Melanocyte of skin (primary cell): ENCODE results near the gene ASB3. TPM values are rescaled to one million over a fixed set of nuclear protein-coding genes. Genes with fewer than 3 reads are reported as not detected.

Experiments
- total RNA-seq, 2 donors: library from RNA; depleted of rRNA; stranded (reverse); fragments of >200 nt; gene quantifications; 2 replicates each; pipeline ENCODE4 v1.2.3, GENCODE V29; 2012

The ASB3 gene, protein sequence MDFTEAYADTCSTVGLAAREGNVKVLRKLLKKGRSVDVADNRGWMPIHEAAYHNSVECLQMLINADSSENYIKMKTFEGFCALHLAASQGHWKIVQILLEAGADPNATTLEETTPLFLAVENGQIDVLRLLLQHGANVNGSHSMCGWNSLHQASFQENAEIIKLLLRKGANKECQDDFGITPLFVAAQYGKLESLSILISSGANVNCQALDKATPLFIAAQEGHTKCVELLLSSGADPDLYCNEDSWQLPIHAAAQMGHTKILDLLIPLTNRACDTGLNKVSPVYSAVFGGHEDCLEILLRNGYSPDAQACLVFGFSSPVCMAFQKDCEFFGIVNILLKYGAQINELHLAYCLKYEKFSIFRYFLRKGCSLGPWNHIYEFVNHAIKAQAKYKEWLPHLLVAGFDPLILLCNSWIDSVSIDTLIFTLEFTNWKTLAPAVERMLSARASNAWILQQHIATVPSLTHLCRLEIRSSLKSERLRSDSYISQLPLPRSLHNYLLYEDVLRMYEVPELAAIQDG
- 10 to 100 TPM; 18.9 to 19.0 TPM for total RNA-seq

DNA sequence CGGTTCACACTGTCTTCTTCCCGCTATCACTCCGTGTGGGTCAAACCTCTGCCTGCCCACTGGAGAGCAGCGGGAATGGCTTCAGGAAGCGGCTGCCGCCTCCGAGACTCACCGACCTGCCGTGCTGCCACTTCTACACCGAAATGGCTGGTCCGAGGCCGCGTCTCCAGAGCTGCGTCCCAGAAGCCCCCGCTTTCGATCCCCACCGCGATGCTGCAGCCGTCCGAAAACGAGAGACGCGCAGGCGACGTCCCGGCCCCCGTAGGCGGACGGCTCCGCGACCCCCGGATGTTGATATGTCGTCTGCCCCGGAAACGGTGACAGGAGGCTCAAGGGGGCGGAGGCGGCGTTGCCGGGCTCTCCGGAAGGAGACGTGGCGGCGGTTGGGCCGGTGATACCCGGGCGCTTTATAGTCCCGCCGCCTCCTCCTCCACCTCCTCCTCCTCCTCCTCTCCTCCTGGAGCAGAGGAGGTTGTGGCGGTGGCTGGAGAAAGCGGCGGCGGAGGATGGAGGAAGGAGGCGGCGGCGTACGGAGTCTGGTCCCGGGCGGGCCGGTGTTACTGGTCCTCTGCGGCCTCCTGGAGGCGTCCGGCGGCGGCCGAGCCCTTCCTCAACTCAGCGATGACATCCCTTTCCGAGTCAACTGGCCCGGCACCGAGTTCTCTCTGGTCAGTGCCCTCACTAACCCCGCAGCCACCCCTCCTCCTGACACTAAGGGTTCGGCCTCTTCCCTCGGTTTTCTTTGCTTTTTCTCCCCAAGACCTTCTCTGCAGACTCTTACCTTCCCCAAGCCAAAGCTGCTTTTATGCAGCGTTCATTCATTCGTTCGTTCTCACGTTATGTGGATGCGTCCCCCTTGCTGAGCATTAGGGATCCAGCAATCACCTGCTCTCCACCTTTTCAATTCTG, at the start of gene ASB3, which contains the start of gene ERLEC1:
ASB3 (minus strand) TSS at position 249 of the 909 bp plus-strand sequence. CDS start 21,381 bp downstream, outside the sequence.
ERLEC1 (plus strand) TSS at position 340 of the 909 bp plus-strand sequence; CDS start at position 507, 167 bp downstream.

DNA sequence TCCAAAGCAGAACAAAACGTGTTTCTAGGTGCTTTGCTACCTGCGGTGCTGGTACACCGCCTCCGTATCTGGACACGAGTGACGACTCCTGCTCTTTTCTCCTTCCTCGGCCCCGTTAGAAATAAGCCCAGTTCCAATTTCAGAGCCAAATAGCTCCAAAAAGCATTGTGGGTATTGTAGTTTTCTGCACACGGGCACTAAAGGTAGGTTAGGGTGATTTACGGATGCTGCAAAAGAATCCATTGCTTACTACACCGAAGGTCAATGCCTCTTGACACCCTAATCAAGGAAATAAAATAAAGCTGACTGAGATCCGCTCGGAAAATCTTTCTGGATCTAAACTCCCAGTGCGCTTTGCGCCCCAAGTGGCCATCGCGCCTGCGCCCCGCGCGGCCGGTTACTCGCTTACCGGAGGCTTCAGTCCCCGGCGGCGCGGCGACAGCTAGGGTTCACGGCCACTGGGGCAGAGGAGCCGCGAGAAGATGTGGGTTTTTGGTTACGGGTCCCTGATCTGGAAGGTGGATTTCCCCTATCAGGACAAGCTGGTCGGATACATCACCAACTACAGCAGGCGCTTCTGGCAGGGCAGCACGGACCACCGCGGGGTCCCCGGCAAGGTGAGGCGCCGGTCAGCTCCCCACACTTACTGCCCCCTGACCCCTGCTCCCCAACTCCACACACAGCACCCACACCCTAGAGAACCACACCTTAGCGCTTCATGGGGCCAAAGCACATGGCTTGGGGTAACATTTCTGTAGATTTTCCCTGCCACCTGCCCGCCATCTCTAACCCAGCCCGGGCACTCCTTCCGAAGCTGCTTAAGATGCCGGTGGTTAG, 19.1 kb downstream of the ASB3 start, which contains the start of gene CHAC2:
CHAC2 (plus strand) TSS at position 400 of the 837 bp plus-strand sequence; CDS start at position 483, 83 bp downstream.

Other genes starting within 250 kb of the ASB3 start
- gene CHAC2, start 19.1 kb downstream of the ASB3 start, total RNA-seq = 1 to 10 TPM; 4.8 to 9.0 TPM
- gene ERLEC1, start 91 bp upstream of the ASB3 start, total RNA-seq = 10 to 100 TPM; 45.1 to 46.6 TPM
- gene GPR75, start 73.0 kb upstream of the ASB3 start, total RNA-seq = 1 to 10 TPM; 1.7 to 2.7 TPM
- gene PSME4, start 184.0 kb upstream of the ASB3 start, total RNA-seq = 10 to 100 TPM; 40.6 to 50.3 TPM